Measurements from ENCODE around the gene INTS14.
"Not testable (repeated sequence)": the region's sequence is repeated elsewhere in the genome, so short reads cannot be mapped to it uniquely, and the experiment has no call there.

The INTS14 gene

DNA sequence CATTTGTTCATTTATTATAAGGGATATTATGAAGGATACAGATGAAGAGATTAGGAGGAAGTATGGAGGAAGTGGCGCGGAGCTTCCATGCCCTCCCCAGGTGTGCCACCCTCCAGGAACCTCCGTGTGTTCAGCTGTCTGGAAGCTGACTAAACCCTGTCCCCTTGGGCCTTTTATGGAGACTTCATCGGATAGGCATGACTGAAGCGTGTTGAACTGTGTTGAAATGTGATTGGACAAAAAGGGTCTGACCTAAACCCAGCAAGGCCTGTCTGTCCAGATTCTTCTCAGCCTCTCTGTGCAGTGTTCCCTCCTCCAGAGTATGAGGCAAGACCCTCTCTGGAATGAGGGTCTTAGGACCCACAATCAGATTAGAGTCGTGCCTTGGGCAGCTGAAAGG lies 49.0 kb downstream of the INTS14 start:
- TF ChIP-seq, protein P1, sequence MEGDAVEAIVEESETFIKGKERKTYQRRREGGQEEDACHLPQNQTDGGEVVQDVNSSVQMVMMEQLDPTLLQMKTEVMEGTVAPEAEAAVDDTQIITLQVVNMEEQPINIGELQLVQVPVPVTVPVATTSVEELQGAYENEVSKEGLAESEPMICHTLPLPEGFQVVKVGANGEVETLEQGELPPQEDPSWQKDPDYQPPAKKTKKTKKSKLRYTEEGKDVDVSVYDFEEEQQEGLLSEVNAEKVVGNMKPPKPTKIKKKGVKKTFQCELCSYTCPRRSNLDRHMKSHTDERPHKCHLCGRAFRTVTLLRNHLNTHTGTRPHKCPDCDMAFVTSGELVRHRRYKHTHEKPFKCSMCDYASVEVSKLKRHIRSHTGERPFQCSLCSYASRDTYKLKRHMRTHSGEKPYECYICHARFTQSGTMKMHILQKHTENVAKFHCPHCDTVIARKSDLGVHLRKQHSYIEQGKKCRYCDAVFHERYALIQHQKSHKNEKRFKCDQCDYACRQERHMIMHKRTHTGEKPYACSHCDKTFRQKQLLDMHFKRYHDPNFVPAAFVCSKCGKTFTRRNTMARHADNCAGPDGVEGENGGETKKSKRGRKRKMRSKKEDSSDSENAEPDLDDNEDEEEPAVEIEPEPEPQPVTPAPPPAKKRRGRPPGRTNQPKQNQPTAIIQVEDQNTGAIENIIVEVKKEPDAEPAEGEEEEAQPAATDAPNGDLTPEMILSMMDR (IDR thresholded peaks at IDR 0.05): no peak
- no peak for TF ChIP-seq ZFX (IDR thresholded peaks at IDR 0.05; ENCODE audit: borderline replicate concordance)
- H3K27ac ChIP-seq: no peak overlapping the region

DNA sequence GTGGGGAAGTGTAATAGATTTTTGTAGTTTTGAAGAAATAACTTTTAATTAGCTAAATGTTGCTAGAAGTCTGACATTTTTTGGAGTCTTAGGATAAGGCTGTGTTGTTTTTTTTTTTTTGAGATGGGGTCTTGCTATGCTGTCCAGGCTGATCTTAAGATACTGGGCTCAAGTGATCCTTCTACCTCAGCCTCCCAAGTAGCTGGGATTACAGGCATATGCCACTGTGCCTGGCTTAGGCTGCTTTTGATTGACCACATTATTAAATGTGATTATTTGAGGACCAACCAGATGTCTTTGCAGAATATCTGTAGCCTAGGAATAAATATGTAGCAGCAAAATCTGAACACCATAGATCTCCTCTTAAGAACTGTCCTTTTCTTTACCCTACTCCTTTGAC lies 51.0 kb downstream of the INTS14 start:
- no peak for TF ChIP-seq ZFX (IDR thresholded peaks at IDR 0.05; ENCODE audit: borderline replicate concordance)
- TF ChIP-seq, protein P1 (IDR thresholded peaks at IDR 0.05): no peak
- no peak overlapping the region for H3K27ac ChIP-seq

DNA sequence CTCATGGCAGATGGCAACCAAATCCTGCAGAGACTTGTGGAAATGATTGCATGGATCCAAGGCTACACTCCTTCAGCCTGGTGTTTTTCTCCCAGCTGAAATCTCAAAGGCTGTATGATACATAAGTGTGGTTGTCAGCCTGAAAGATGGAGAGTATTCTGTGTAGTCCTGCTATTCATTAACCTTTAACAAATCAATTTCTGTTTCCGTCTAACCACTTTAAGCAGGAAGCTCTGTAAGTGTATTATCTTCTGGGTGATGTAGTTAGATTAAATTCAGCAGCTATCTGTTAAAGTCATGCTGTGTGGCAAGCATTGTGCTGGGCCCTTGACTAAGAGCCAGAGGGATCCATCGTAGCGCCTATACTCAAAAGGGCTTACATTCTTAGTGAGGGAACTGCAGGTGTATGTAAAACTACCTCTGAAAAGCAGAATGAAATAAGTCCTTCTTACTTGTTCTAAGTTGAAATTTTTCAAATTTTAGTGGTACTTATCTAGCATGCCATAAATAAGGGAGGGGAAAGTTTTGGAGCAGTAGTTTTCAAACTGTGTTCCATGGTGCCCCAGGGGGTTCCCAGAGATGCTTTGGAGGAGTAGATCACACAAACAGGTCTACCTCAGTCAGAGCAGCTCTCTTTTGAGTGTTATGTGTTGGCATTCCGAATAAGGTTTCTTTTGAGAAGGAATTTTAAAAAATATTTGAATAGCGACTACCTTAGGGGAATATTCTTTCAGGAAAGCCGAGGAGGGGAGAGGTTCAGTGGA lies 51.8 kb downstream of the INTS14 start:
- TF ChIP-seq ZFX (IDR thresholded peaks at IDR 0.05; ENCODE audit: borderline replicate concordance): no peak
- TF ChIP-seq, protein P1 (IDR thresholded peaks at IDR 0.05): no peak
- no peak overlapping the region for H3K27ac ChIP-seq

DNA sequence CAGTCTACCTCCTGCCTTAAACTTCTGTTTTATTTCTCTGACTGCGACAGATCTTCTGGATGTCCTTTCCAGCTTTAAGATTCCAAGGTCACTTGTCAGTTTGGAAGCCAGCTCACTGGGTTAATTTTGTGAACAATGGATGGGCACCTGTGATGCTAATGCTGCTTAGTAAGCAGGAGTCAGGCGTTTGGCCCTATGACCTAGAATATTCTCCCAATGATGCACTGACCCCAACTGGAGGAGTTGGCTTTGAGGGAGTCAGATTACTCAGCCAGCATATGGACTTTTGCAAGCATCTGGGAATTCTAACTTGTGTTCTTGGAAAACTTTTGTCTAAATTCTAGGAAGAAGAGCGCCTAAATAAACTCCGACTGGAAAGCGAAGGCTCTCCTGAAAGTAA lies 52.6 kb downstream of the INTS14 start:
- no peak overlapping the region for H3K27ac ChIP-seq
- TF ChIP-seq, protein P1 (IDR thresholded peaks at IDR 0.05): no peak
- TF ChIP-seq ZFX (IDR thresholded peaks at IDR 0.05; ENCODE audit: borderline replicate concordance): no peak

DNA sequence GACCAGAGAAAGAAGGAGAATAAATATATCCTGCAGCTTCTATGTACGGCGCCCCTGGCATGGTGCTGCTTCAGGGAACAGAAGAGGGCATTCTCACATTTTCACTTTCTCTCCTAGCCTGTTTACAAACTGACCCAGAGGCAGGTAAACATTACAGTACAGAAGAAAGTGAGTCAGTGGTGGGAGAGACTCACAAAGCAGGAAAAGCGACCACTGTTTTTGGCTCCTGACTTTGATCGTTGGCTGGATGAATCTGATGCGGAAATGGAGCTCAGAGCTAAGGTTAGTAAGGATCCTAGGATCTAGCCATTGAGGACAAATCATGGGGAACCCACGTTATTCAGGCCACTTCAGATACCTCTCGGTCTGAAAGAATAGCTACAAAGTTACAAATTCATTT lies 54.3 kb downstream of the INTS14 start:
- no peak overlapping the region for H3K27ac ChIP-seq
- TF ChIP-seq, protein P1 (IDR thresholded peaks at IDR 0.05): no peak
- no peak for TF ChIP-seq ZFX (IDR thresholded peaks at IDR 0.05; ENCODE audit: borderline replicate concordance)

DNA sequence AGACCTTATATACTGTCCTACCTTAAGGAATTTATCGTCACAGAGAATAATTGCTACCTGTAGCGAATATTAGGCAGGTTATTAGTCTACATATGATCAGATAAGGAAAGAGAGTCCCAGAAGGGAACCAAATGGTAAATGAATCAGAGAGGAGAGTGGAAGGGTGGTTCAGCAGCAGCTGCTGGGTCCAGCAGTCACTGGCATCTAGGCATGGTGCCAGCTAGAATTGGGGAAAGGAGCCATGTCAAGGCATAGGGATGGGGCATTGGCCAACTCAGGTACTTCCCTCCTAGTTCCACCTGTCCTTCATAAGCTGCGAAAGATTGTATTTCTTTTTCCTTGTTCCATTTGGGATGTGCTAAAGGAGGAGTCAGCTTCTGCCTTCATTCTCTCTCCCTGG lies 57.2 kb downstream of the INTS14 start:
- TF ChIP-seq, protein P1 (IDR thresholded peaks at IDR 0.05): no peak
- no peak for TF ChIP-seq ZFX (IDR thresholded peaks at IDR 0.05; ENCODE audit: borderline replicate concordance)
- H3K27ac ChIP-seq: no peak overlapping the region

DNA sequence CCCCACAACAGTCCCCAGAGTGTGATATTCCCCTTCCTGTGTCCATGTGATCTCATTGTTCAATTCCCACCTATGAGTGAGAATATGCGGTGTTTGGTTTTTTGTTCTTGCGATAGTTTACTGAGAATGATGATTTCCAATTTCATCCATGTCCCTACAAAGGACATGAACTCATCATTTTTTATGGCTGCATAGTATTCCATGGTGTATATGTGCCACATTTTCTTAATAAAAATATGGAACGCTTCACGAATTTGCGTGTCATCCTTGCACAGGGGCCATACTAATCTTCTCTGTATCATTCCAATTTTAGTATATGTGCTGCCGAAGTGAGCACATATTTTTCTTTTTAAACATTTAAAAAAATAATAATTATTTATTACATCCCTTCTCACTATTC lies 58.1 kb downstream of the INTS14 start:
- not testable (repeated sequence) for H3K27ac ChIP-seq

DNA sequence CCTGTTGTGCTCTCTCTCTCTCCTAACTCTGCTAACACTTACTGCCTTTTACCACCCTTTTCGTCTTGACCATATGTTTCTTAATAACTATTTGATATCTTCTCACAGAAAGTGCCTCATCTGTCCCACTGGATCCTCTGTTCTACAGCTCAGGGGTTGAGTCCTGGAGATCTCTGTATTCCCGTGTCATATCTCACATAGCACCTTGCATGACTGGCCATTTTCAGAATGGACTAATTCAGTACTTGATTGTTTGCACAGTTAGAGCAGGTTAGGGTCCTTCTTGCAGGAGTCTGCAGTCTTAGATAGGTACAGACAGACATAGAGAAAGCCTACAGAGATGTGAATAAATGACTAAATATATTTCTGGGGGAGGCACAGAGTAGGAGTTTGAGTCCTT lies 59.7 kb downstream of the INTS14 start:
- H3K27ac ChIP-seq: no peak overlapping the region
- TF ChIP-seq ZFX (IDR thresholded peaks at IDR 0.05; ENCODE audit: borderline replicate concordance): no peak
- TF ChIP-seq, protein P1 (IDR thresholded peaks at IDR 0.05): no peak

Measured in 22Rv1 (cell line).